HepG2 (cell line): Measurements from ENCODE around the gene KRTCAP2. TPM values are rescaled to one million over a fixed set of nuclear protein-coding genes. Genes with fewer than 3 reads are reported as not detected.

Experiments
- ARID2 ChIP-seq: sonication (generic); formaldehyde crosslinking; IDR thresholded peaks from 2 replicates; pipeline ENCODE4 v1.8.1; 2022; ENCODE audit warnings: mild to moderate bottlenecking, missing genetic modification reagents, borderline replicate concordance
- EHMT2 ChIP-seq: fragments of 200-600 bp; sonication (generic); IDR thresholded peaks from 2 replicates; pipeline ENCODE4 v1.7.0; 2017; ENCODE audit warnings: antibody characterized with exemption, low read depth, low read length, borderline replicate concordance
- ETV5 ChIP-seq: IDR thresholded peaks from 2 replicates; pipeline ENCODE4 v1.6.1; 2018; ENCODE audit warnings: missing biosample characterization, missing genetic modification reagents, inconsistent platforms, borderline replicate concordance
- MAFK ChIP-seq, 2 experiments: IDR thresholded peaks in 1 of 2; conservative IDR thresholded peaks in 1 of 2; 2 replicates each; pipeline ENCODE4 v1.6.1; 2011; ENCODE audit warnings: improper control_type of control experiment in 2 of 2, low read length in 2 of 2
- NFKBIZ ChIP-seq: IDR thresholded peaks from 2 replicates; pipeline ENCODE4 v1.6.1; 2018; ENCODE audit warnings: missing genetic modification reagents, missing compliant biosample characterization
- POGK ChIP-seq: sonication (generic); formaldehyde crosslinking; conservative IDR thresholded peaks from 2 replicates; pipeline ENCODE4 v1.8.0; 2022; ENCODE audit warnings: mild to moderate bottlenecking, moderate library complexity, missing genetic modification reagents
- RCOR2 ChIP-seq: IDR thresholded peaks from 2 replicates; pipeline ENCODE4 v1.6.1; 2016; ENCODE audit warnings: missing biosample characterization, missing genetic modification reagents
- TBX2 ChIP-seq: sonication (generic); formaldehyde crosslinking; IDR thresholded peaks from 2 replicates; pipeline ENCODE4 v1.5.0; 2020; ENCODE audit warnings: missing genetic modification reagents, mild to moderate bottlenecking, borderline replicate concordance
- TOE1 ChIP-seq: sonication (generic); formaldehyde crosslinking; IDR thresholded peaks from 2 replicates; pipeline ENCODE4 v1.4.0; 2020; ENCODE audit warnings: mild to moderate bottlenecking, missing genetic modification reagents
- ZBTB20 ChIP-seq: sonication (generic); formaldehyde crosslinking; IDR thresholded peaks from 2 replicates; pipeline ENCODE4 v1.8.1; 2023; ENCODE audit warnings: missing genetic modification reagents, low read depth, mild to moderate bottlenecking, borderline replicate concordance
- ZC3H13 ChIP-seq: sonication (generic); formaldehyde crosslinking; IDR thresholded peaks from 2 replicates; pipeline ENCODE4 v1.8.1; 2023; ENCODE audit warnings: mild to moderate bottlenecking, missing genetic modification reagents, moderate library complexity
- ZFAT ChIP-seq: sonication (generic); formaldehyde crosslinking; conservative IDR thresholded peaks from 2 replicates; pipeline ENCODE4 v1.8.1; 2023; ENCODE audit warnings: missing genetic modification reagents, inconsistent platforms
- ZNF136 ChIP-seq: sonication (generic); formaldehyde crosslinking; IDR thresholded peaks from 2 replicates; pipeline ENCODE4 v1.8.1; 2022; ENCODE audit warnings: low read depth, mild to moderate bottlenecking, moderate library complexity, missing genetic modification reagents
- ZNF383 ChIP-seq: sonication (generic); formaldehyde crosslinking; IDR thresholded peaks from 2 replicates; pipeline ENCODE4 v1.4.0; 2020; ENCODE audit warnings: missing genetic modification reagents, mild to moderate bottlenecking, borderline replicate concordance
- ZNF550 ChIP-seq: sonication (generic); formaldehyde crosslinking; IDR thresholded peaks from 2 replicates; pipeline ENCODE4 v1.4.0; 2020; ENCODE audit warnings: mild to moderate bottlenecking, missing genetic modification reagents, borderline replicate concordance
- ZNF569 ChIP-seq: sonication (generic); formaldehyde crosslinking; IDR thresholded peaks from 2 replicates; pipeline ENCODE4 v1.5.0; 2020; ENCODE audit warnings: mild to moderate bottlenecking, missing genetic modification reagents, moderate library complexity, borderline replicate concordance
- ZNF770 ChIP-seq: sonication (generic); formaldehyde crosslinking; IDR thresholded peaks from 2 replicates; pipeline ENCODE4 v1.5.0; 2020; ENCODE audit warnings: mild to moderate bottlenecking, missing genetic modification reagents
- ZNF780A ChIP-seq: sonication (generic); formaldehyde crosslinking; IDR thresholded peaks from 2 replicates; pipeline ENCODE4 v1.8.0; 2022; ENCODE audit warnings: mild to moderate bottlenecking, missing genetic modification reagents, moderate library complexity
- ZSCAN21 ChIP-seq: sonication (generic); formaldehyde crosslinking; IDR thresholded peaks from 2 replicates; pipeline ENCODE4 v1.8.0; 2022; ENCODE audit warnings: mild to moderate bottlenecking, missing genetic modification reagents, moderate library complexity, borderline replicate concordance
- polyA plus RNA-seq, 8 experiments: library from polyadenylated mRNA; depleted of rRNA in 3 of 8; stranded (reverse) in 7 of 8; unstranded in 1 of 8; fragments of >200 nt; fragmentation: Illumina TruSeq in 4 of 8; extraction: Trizol in 4 of 8; gene quantifications; 2 replicates each; pipeline versions ENCODE4 v1.2.1 to v1.2.3, GENCODE V29; 2011 to 2016; ENCODE audit warnings: low read depth in 4 of 8, missing spikeins in 1 of 8, mixed read lengths in 1 of 8; ENCODE audit not compliant: insufficient read depth in 1 of 8
- total RNA-seq, 5 experiments: library from RNA; depleted of rRNA; stranded (reverse); fragments of >200 nt; fragmentation: Illumina TruSeq; extraction: Trizol; gene quantifications; 2 replicates each; pipeline ENCODE4 v1.2.3, GENCODE V29; 2016; ENCODE audit warnings: low read depth in 1 of 5
- TF ChIP-seq, protein P1 (sequence below): fragments of 450-650 bp; IDR thresholded peaks from 2 replicates; pipeline ENCODE4 v1.6.1; 2016

The KRTCAP2 gene
- total and polyA plus RNA-seq, 2 of the 13 experiments (the other 11 are each of a cell fraction or from before 2014, with no cell fraction given), result 77.3 to 79.4 TPM

GRCh38 chr1:155127967-155128754 is 44.9 kb downstream of the KRTCAP2 start (continued):
- TF ChIP-seq ZBTB20 (no peak), ZFAT (CRISPR knock-in tag) (no peak), NFKBIZ (CRISPR knock-in tag) (no peak), ARID2 (CRISPR knock-in tag) (no peak), EHMT2 (no peak), ETV5 (CRISPR knock-in tag) (no peak), ZNF136 (CRISPR knock-in tag) (no peak), TBX2 (CRISPR knock-in tag) (no peak), ZNF383 (CRISPR knock-in tag) (no peak), ZNF770 (CRISPR knock-in tag) (0 out of 2 replicates have a peak, but pooled peaks have one; percentile 9), RCOR2 (CRISPR knock-in tag) (0 out of 2 replicates have a peak, but pooled peaks have one; percentile 3), ZSCAN21 (CRISPR knock-in tag) (no peak; the same call in 1 of the 2 replicates), TOE1 (CRISPR knock-in tag) (no peak), ZC3H13 (CRISPR knock-in tag) (peak; percentile 64), ZNF780A (CRISPR knock-in tag) (no peak), MAFK (conservative IDR thresholded peaks at IDR 0.05 in 1 of 2, IDR thresholded peaks at IDR 0.05 in 1 of 2; ENCODE audit: low read length in 2 of 2) (no peak), POGK (CRISPR knock-in tag) (0 out of 2 replicates have a peak, but pooled peaks have one; percentile 51), ZNF569 (CRISPR knock-in tag) (no peak), ZNF550 (0 out of 2 replicates have a peak, but pooled peaks have one; percentile 65)
- TF ChIP-seq, protein P1, sequence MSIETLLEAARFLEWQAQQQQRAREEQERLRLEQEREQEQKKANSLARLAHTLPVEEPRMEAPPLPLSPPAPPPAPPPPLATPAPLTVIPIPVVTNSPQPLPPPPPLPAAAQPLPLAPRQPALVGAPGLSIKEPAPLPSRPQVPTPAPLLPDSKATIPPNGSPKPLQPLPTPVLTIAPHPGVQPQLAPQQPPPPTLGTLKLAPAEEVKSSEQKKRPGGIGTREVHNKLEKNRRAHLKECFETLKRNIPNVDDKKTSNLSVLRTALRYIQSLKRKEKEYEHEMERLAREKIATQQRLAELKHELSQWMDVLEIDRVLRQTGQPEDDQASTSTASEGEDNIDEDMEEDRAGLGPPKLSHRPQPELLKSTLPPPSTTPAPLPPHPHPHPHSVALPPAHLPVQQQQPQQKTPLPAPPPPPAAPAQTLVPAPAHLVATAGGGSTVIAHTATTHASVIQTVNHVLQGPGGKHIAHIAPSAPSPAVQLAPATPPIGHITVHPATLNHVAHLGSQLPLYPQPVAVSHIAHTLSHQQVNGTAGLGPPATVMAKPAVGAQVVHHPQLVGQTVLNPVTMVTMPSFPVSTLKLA, result no peak
